DOHH2 (cell line): Measurements from ENCODE around the gene IL18.
"Not testable (repeated sequence)": the region's sequence is repeated elsewhere in the genome, so short reads cannot be mapped to it uniquely, and the experiment has no call there.

Source experiments
- H3F3A ChIP-seq: fragments of 200-600 bp; sonication (generic), shearing (Covaris generic); 2 replicates; pipeline ENCODE4 v1.6.0; 2016; ENCODE audit warnings: antibody characterized with exemption, mild to moderate bottlenecking; ENCODE audit not compliant: control insufficient read depth, insufficient read depth
- H3K27ac ChIP-seq: fragments of 200-600 bp; sonication (generic); 2 replicates; pipeline ENCODE4 v1.5.1; 2014; ENCODE audit warnings: low read depth, mild to moderate bottlenecking, low read length, moderate library complexity
- H3K27me3 ChIP-seq: fragments of 200-600 bp; sonication (generic); 2 replicates; pipeline ENCODE4 v1.6.1; 2014; ENCODE audit warnings: mild to moderate bottlenecking, low read length, mixed read lengths; ENCODE audit not compliant: control insufficient read depth
- H3K36me3 ChIP-seq: fragments of 200-600 bp; sonication (generic); 2 replicates; pipeline ENCODE4 v1.6.1; 2014; ENCODE audit warnings: mild to moderate bottlenecking, low read length, moderate library complexity, mixed read lengths; ENCODE audit not compliant: control insufficient read depth
- H3K4me1 ChIP-seq: fragments of 200-600 bp; sonication (generic); 2 replicates; pipeline ENCODE4 v1.6.1; 2014; ENCODE audit warnings: mild to moderate bottlenecking, low read length, mixed read lengths; ENCODE audit not compliant: control insufficient read depth
- H3K4me2 ChIP-seq: fragments of 200-600 bp; sonication (generic); 2 replicates; pipeline ENCODE4 v1.6.0; 2014; ENCODE audit warnings: mild to moderate bottlenecking, low read length, moderate library complexity
- H3K4me3 ChIP-seq: fragments of 200-600 bp; sonication (generic); 2 replicates; pipeline ENCODE4 v1.5.1; 2014; ENCODE audit warnings: mild to moderate bottlenecking, low read length, mixed read lengths
- H3K79me2 ChIP-seq: fragments of 200-600 bp; sonication (generic); 2 replicates; pipeline ENCODE4 v1.6.1; 2014; ENCODE audit warnings: mild to moderate bottlenecking, low read length, mixed read lengths; ENCODE audit not compliant: control insufficient read depth
- H3K9me2 ChIP-seq: fragments of 200-600 bp; sonication (generic); replicated peaks from 2 replicates; pipeline ENCODE4 v1.6.1; 2014; ENCODE audit warnings: mild to moderate bottlenecking, low read length, mixed read lengths; ENCODE audit not compliant: control insufficient read depth
- H3K9me3 ChIP-seq: fragments of 200-600 bp; sonication (generic); 2 replicates; pipeline ENCODE4 v1.6.1; 2014; ENCODE audit warnings: antibody characterized with exemption, low read length, mixed read lengths; ENCODE audit not compliant: control insufficient read depth, insufficient read depth
- H4K20me1 ChIP-seq: fragments of 200-600 bp; sonication (generic); 2 replicates; pipeline ENCODE4 v1.6.0; 2014; ENCODE audit warnings: low read depth, mild to moderate bottlenecking, antibody characterized with exemption, low read length, moderate library complexity; ENCODE audit not compliant: control insufficient read depth, insufficient read depth
- CTCF ChIP-seq: fragments of 200-600 bp; sonication (generic); IDR thresholded peaks from one replicate; pipeline ENCODE4 v1.5.1; 2014; ENCODE audit warnings: antibody characterized with exemption, mild to moderate bottlenecking, low read depth, low read length; ENCODE audit not compliant: poor library complexity, severe bottlenecking
- EZH2phosphoT487 ChIP-seq: fragments of 200-600 bp; sonication (generic); IDR thresholded peaks from 2 replicates; pipeline ENCODE4 v1.6.1; 2017; ENCODE audit warnings: borderline replicate concordance, mild to moderate bottlenecking, antibody characterized with exemption, low read length, moderate library complexity, mixed read lengths

The IL18 gene

GRCh38 chr11:112097734-112098528 is 66.0 kb downstream of the IL18 start:
- H4K20me1 ChIP-seq: no peaks in the 10 kb centered on the region
- no peak for TF ChIP-seq EZH2phosphoT487
- no peak for TF ChIP-seq CTCF
- H3K36me3 ChIP-seq: peaks cover 23% of the 10 kb centered on the region
- H3K79me2 ChIP-seq: no peaks in the 10 kb centered on the region
- no peak overlapping the region for H3K4me3 ChIP-seq
- peaks cover 4% of the 10 kb centered on the region; the same call in 1 of the 2 replicates for H3F3A ChIP-seq
- no peaks in the 10 kb centered on the region for H3K4me1 ChIP-seq
- H3K9me3 ChIP-seq: no peaks in the 10 kb centered on the region
- no peaks in the 10 kb centered on the region for H3K27me3 ChIP-seq
- H3K9me2 ChIP-seq: no peaks in the 10 kb centered on the region
- H3K27ac ChIP-seq: no peak overlapping the region
- H3K4me2 ChIP-seq: no peak overlapping the region

- Histone ChIP-seq H3K27me3 (no peaks in the 10 kb centered on the region), H3K27ac (no peak overlapping the region), H3F3A (peaks cover 4% of the 10 kb centered on the region; the same call in 1 of the 2 replicates), H4K20me1 (no peaks in the 10 kb centered on the region), H3K4me2 (no peak overlapping the region), H3K4me3 (no peak overlapping the region), H3K36me3 (peaks cover 39% of the 10 kb centered on the region), H3K9me2 (no peaks in the 10 kb centered on the region), H3K4me1 (no peaks in the 10 kb centered on the region), H3K9me3 (no peaks in the 10 kb centered on the region), H3K79me2 (peaks cover 6% of the 10 kb centered on the region)
- TF ChIP-seq CTCF (no peak), EZH2phosphoT487 (no peak)
Measured at GRCh38 chr11:112096194-112096593, 67.7 kb downstream of the IL18 start.

GRCh38 chr11:112095302-112095701 is 68.6 kb downstream of the IL18 start:
- Histone ChIP-seq H3K79me2 (peaks cover 13% of the 10 kb centered on the region), H3K36me3 (peaks cover 48% of the 10 kb centered on the region)
- not testable (repeated sequence) for H3K4me2 ChIP-seq, H3K9me2 ChIP-seq, H4K20me1 ChIP-seq, H3K4me1 ChIP-seq, H3F3A ChIP-seq, H3K27me3 ChIP-seq, H3K27ac ChIP-seq, H3K4me3 ChIP-seq, H3K9me3 ChIP-seq
